HG03066 (cell line): Measurements from ENCODE around the gene SETD3.

Source experiments
- ATAC-seq: cut with Tn5 transposase; IDR thresholded peaks from one replicate; pipeline ENCODE4 v1.9.1; 2021; ENCODE audit warnings: low read depth; ENCODE audit not compliant: unreplicated experiment

SETD3 gene

DNA sequence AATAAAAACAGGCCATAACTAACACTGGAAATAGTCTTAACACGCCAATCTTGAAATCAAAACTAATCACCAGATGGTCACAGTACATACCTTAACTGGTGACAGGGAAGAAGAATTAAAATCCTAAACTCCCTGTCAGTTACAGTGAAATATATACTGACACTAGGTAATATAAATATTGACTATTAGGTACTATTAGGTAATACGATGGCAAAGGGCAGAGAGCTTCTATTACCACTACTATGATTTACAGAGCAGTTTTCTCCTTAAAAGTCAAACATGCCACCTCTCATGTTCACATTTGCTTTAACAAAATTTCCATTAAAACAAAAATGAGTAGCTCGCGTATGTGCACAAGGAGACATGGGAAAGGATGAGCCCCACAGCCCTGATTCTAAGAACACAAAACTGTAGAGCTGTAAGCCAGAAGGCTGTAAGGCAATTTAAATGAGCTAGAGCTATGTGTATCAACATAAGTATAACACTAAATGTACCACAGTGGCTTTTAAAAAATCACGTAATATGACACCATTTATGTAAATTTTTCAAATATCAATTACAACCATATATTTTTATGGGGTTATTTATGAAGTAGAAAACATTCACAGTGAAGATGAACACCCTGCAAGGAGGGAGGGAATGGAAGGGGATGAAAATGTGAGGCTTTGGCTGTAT lies 19.1 kb downstream of the SETD3 start:
- no peak for ATAC-seq

DNA sequence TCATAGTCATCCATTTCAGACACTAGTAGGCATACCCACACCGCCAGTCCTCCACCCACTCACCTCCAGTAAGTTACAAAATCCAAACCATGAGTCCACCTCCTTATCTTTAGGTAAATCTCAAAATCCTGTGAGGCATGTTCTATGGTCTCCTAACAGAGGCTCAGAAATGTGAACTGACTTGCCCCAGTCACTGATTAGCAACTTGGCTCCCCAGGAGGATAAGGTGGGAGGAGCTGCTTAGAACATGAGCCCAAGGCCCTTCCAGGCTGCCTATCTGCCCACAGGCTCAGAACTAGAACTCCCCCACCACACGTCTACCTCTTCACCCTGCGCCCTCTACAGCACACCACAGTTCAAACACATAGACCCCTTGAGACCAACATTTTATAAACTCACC lies 19.9 kb downstream of the SETD3 start:
- ATAC-seq: no peak

DNA sequence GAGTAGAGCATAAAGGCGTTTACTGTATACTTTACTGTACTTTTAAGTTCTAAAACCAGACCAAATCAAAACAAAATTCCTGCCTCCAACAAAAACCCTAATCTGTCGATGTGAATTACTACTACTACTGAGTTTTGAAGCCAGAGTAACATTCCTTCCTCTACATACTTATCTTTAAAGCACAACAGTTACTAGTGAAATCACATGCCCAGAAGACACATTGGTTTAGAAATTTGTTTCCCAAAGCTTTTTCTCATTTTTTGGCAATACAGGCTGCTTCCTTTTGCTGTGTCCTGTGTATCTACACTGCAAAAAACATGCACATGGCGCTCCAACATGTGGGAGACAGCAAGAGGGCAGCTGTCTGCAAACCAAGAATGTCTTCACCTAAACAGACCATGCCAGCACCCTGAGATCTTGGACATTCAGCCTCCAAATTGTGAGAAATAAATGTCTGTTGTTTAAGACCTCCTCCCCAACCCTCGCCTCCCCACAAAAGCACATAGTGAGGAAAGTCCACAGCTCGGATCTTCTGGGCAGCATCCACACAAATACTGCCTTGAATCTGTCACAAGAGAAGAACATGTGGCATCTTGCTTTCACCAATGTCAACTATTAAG lies 21.1 kb downstream of the SETD3 start:
- no peak for ATAC-seq

DNA sequence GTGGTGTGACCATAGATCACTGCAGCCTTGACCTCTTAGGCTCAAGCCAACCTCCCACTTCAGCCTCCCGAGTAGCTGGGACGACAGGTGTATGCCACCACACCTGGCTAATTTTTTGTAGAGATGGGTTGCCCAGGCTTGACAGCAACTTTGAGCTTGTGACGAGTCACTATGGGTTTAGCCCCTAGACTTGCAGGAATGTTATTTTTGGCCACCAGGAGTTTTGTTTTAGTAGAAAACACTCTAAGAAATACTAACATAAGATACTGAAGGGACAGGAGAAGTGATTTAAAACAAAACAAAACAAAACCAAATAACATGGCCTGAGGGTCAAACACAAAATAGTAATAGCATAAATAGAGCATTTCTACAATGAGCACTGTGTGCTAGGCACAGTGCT lies 26.4 kb downstream of the SETD3 start:
- ATAC-seq: no peak

DNA sequence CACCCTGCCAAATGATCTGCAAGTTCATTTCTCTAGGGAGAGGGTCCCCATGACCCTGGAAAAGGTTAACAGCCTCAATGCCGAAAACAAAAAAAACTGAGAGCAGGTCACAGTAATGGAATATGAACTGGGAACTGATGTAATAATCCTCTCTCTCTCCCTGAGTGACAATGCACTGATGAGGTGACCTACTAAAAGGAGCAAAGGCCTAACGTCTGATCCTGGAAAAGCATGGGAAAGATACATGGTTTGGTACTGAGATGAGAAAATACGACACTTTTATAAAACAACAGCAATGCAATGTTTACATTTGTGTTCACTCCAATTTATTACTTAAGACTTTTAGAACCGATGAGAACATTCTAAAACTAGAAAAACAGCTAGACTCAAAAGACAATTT lies 27.7 kb downstream of the SETD3 start:
- no peak for ATAC-seq

DNA sequence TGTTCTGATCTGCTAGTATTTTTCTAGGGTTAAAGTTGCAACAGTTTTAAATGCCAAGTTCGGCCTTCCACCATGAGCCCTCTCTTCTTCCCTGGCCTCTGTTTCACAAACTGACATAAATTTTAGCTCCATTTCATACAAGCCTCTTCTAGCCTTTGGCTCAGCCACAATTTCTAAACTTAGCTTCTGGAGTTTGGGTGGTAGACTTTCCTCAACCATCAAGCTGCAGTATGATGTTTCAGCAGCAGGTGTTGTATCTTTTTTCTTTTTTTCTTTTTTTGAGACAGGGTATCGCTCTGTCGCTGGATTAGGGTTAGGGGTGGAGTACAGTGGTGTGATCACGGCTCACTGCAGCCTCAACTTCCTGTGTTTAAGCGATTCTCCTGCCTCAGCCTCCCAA lies 29.4 kb downstream of the SETD3 start:
- no peak for ATAC-seq

DNA sequence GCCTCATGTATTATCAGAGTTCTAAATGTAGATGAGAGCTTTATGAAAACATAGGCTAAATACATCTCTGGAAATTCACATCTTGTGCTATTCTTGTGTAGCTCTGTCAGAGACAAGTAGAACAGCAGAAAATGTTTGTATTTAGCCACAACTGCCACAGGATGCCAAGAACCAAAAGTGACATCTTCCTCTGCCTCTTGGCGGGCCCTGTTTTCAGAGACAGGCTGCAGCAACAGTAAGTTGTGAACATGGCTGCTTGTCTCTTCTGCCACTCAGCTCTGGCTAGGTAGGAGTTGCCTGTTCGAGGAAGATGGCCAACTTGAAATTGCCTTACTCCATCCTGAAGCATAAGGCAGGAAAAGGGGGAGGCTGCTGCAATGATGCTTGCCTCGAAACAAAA lies 30.4 kb downstream of the SETD3 start:
- no peak for ATAC-seq

DNA sequence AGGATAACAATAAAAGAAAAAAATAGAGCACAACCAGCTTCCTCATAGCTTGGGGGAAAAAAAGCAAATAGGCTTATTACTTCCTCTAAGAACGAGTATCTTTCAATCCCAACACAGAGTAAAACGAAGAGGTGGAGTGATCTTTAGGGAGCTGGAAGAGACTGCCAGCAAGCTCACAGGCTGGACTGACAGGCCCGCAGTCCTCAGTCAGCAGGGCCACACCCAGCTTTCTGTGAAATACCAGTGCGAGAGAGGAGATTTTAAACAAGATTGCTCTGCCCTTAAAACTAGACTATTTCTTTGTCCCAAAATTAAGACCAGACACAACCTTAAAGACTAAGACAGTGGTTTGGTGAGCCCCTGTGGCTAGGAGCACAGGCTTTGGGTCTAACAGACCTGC lies 32.9 kb downstream of the SETD3 start:
- no peak for ATAC-seq

DNA sequence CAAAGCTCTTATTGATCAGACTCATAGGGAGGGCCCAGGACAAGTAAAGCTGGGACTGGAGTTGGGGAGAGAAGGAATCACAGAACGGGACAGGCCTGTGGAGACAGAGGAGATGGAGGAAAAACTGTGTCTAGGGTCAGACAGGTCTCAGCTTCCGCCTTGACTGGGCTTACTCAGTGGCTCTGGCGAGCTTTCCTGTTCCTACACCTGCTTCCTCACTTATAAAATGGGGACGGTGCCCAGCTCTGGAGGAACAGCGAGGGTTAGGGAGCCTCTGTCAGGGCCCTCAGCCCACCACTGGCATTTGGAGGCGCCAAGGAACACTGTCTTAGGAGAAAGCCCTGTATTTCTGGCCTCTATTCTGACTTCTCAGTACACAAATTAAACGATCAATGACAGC lies 34.7 kb downstream of the SETD3 start:
- ATAC-seq: no peak

DNA sequence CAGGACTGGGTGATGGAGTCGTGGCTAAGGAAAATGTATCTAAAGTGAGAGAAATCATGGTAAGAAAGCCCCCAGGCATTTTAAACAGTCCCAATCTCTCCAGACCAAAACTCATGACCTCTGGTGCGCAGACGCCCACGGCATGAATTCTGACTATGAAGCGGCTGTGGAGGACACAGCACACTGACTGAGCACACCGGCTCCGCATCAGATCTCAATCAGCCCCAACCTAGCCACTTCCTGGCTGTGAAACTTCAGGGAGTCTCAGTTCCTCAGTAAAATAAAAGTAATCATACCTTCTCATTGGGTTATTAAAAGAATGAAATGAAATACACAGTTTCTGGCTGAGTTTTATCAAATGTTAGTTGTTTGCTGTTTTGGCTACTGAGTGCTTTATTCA lies 38.7 kb downstream of the SETD3 start:
- ATAC-seq: no peak

DNA sequence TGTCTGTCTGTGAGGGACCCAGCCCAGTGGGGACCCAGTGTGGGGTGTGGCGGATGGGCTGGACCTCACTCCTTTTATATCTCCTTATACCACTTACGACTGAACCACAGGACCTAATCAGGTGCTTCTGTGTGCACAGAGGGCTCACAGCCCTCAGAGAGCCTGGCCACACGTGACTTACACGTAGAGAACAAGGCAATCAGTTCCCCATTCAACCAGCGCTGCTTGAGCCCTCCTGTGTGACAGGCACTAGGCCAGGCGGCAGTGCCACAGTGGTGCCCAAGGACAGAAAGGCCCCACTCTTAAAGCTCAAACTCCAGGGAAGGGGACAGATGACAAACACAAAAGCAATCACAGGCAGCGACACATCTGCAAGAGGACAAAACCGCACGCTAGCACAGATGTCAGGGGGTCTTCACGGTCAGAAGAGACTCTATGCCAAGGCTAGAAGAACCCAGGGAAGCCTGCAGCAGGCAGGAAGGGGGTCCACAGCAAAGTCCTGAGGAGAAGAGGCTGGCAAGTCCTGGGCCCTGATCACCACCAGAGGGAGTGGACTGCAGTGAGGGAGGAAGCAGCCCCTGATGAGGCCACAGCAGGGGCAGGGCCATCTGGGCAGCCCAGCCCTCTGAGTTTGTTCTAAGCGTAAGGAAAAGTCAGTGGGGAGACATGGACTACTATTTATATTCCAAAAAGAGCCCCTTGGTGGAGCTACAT lies 39.3 kb downstream of the SETD3 start:
- no peak for ATAC-seq

DNA sequence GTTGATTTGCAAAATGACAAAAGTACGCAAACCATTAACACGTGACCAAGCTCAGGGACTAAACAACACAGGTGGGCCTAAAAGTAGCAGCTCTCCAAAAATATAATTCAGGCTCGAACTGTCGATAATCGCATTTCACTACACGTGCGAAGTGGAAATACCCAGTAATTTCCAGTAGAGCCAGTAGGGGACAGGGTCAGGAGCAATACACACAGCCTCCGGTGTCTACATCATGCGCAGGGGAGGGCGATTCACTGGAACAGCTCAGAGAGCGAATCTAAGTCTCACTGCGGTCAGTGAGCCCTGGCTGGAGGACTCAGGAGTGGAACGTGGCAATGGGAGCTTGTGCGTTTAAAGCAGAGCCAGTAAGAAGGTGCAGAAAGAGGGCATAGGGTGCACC lies 40.4 kb downstream of the SETD3 start:
- no peak for ATAC-seq

DNA sequence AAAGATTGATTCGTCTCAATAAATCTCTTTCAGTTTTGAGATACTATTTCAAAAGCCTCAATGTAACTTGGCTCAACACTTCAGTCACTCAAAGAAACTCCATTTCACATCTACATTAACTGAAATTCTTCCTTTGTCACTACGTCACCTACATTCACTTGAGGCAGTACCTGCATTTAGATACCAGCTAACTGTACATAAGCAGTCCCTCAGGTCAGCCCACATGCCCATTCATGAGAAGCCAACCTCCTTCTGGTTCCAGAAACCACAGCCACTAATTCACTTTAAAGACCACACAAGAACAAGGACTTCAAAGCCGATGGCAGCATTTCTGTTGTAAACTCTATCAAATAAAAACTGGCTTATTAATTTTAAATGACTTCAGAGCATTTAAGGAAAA lies 43.0 kb downstream of the SETD3 start:
- ATAC-seq: no peak

DNA sequence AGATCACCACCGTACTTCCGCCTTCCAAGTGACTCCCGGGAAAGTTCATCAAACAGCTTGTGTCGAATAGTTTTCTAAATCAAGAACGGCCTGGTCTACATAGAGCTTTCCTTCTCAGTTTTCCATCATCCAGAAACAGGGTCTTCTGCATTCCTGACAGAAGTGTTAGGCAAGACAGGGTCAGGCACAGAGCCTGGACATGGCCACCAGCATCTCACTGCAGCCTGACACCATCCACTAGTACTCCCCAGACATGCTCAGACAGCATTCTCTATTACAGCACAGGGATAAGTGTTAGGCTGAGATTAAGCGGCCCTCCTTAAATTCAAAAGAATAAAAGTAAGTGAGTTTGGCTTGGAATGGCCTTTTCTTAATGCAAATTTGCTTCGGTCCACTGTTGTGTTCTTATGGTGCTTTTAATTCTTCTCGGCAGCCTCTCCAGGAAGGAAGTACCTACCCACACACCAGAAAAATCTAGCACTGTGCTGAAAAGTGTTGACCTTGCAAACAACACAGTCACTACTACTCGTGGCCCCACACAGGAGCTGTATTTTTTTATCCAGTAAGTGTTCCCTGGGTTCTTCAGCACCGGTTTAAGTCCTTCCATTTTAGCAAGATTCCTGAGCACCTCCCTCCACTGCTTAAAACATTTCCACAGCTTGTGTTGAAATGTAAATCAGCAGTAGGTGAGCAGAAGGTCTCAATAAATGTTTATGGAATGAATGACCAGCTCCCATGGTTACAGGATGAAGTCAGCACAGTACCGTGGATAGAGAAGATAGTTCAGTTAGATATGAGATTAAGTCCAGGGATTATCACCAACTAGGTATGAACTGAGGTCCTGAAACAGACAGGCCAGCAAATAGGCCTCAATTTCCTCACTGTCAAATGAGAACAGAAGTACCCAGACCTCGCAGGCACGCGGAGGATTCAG lies 44.1 kb downstream of the SETD3 start:
- ATAC-seq: no peak

DNA sequence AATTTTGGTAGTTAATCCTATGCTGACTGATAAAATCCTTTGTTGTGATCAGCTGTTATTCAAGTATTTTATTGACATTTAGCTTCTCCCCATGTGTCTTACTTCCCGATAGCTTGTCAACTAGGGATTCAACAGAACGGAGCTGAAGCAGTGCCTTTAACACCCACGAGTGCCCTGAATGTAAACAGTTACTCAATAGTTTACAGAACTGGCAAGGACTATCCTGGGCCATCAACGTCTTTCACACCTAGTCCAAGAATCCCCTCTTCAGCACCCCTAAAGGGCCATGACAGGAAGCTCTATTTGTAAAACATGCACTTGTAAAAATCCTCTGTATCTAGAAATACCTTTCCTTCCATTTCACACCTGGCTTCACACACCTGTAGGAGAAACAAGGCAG lies 45.3 kb downstream of the SETD3 start:
- no peak for ATAC-seq

DNA sequence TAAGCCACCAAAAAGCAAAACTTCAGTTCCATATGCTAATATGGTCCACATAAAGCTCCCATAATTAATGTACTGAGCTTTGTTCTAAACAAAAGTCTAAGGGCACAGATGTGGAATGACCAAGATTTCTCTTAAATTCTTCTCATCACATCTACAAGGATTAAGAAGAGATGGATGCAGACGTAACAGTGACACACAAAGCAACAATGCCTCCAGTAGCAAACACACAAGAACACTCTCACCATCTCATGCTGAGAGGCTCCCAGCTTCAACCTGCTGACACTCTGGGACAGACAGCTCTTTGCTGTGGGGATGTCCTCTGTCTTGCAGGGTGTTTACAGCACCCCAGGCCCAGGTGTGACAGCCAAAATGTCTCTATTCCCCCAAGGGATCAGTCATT lies 48.2 kb downstream of the SETD3 start:
- no peak for ATAC-seq

DNA sequence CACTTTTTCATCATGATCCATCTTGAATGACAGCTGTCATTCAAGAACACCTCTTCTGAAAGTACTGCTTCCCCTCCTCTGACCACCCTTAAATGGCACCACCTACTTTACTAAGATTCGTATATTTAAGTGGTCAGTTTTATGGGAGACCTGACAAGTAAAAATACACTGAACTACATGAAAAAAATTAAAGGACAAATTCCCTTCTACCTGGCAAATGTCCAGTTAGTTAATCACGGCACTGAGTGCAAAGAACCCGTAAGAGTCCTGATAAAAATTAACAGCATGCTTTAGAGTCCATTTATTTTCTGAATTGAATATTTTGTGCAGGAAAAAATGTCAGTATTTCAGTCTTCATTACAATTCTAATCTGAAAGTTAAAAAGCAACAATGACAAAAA lies 48.7 kb downstream of the SETD3 start:
- ATAC-seq: no peak

DNA sequence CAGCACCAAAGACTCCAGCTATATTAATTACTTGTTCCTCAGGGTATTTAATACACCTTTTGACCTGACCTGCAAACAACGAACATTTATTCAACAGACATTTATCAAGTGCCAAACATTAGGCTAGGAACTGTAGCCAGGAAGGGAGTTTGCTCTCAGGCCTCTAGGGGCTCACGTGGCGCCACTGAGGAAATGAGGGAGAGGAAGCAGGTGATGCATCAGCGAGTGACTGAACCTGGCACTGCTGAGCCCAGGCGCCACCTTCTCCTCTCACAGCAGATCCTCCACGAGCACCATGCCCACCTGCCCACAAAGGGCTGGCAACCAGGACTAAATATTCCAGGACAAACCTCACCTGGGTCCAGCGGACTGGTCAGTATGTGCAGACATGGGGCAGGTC lies 50.2 kb downstream of the SETD3 start:
- ATAC-seq: no peak

DNA sequence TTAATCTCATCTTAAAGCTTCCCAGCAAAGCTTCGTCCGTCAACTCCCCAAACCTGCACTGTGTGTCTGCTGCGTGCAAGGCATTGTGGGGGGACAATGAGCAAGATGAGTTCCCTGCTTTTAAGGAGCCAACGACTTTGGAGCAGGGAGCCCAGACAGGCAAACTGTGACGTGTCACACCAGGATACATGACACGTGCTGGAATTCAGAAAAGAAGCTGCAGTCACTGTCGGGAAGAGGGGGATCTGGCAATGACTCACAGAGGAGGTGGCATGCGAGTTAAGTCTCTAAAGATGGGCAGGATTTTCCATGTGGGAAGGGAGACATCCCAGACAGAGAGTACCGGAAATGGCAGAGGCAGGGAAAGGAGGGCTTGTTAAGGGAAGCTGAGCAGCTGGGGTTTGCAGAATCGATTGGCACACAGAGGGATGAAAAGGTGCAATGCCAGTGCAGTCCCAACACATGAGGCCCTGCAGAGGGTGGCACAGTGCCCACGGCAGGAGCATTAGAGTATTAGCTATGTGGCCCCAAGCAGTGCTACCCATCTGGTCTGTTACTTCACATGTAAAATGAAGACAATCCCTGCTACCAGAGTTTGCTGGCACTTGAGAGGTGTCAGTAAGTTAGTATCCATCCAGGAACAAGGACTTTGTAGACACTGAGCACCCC lies 52.9 kb downstream of the SETD3 start:
- ATAC-seq: no peak

DNA sequence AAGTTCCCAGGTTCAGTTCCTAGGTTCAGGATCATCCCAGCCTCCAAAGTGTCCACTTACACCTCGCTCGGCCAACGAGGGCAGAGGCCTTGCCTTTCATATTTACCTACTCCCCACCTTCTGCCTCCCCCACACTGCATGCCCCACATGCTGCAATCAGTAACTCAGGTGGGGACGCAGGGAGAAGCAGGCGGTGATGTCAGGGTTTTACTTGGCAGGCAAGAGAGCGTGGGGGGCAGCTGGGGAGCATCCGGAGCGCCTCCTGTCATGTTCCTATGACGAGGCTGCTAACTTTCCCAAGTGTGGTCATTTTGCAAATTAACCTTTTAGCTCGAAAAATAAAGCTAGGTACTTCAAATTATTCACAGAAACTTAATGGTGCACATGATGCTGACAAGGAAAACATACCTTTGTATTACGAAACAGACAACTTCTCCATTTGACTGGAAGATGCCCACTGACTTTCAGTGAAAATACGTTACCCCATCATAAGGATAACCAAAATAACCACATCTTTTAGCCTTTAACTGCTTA lies 53.8 kb downstream of the SETD3 start:
- ATAC-seq: no peak
